Measurements from ENCODE around the gene PRDX1. TPM values are rescaled to one million over a fixed set of nuclear protein-coding genes. Genes with fewer than 3 reads are reported as not detected.
"Not testable (repeated sequence)": the region's sequence is repeated elsewhere in the genome, so short reads cannot be mapped to it uniquely, and the experiment has no call there.

Gene PRDX1
- total and polyA plus RNA-seq, 2 of the 13 experiments (the other 11 are each of a cell fraction or from before 2014, with no cell fraction given): 761 to 1,898 TPM

- FAIRE-seq; BruUV-seq (replicated peaks); CTCF ChIA-PET (ENCODE audit: low intra/inter-chr PET ratio, low total read pairs); H3K9ac ChIP-seq (ENCODE audit: insufficient read depth, low read depth, low read length); H3K9me3 ChIP-seq (ENCODE audit: low read length); intact Hi-C loops (cut with micrococcal nuclease; ENCODE audit: unreplicated experiment); in situ Hi-C loops (cut with HindIII; ENCODE audit: extremely low pct_ligation_motif_present, low pct_unique_long_range_greater_than_20kb); ATAC-seq; DNase-seq (ENCODE audit: low spot score); H2AFZ ChIP-seq (ENCODE audit: low read length); H3K27me3 ChIP-seq (ENCODE audit: control insufficient read depth in 1 of 2, insufficient read depth in 2 of 2, low read length in 2 of 2): not testable (repeated sequence)
- Histone ChIP-seq H3K79me2 (ENCODE audit: insufficient read depth, low read length) (peaks cover 70% of the 10 kb centered on the region), H3K4me1 (ENCODE audit: insufficient read depth, low read length) (peaks cover 76% of the 10 kb centered on the region), H4K20me1 (ENCODE audit: insufficient read depth, low read length) (peaks cover 58% of the 10 kb centered on the region), H3K4me3 (replicated peaks in 1 of 3; ENCODE audit: insufficient read depth in 1 of 3, low read depth in 2 of 3, low read length in 3 of 3) (peak overlapping the region in 1 of 3 experiments; percentile 18; a peak in 1 of 6 replicates), H3K4me2 (ENCODE audit: low read depth, low read length) (peak overlapping the region; percentile 77), H3K27ac (ENCODE audit: extremely low read length, insufficient read depth, low read length) (peak overlapping the region; percentile 20), H3K36me3 (replicated peaks in 1 of 2; ENCODE audit: control insufficient read depth in 1 of 2, insufficient read depth in 2 of 2, low read length in 2 of 2) (peaks cover 19 to 46% of the 10 kb centered on the region in 2 experiments)
- 88% methylated on average over 4 of the region's 4 CpGs for WGBS (ENCODE audit: low lambda C conversion rate)
- TF ChIP-seq ZNF768 (CRISPR knock-in tag; IDR thresholded peaks at IDR 0.05) (peak; percentile 82), ZNF770 (CRISPR knock-in tag; IDR thresholded peaks at IDR 0.05) (peak; percentile 82)
- POLR2A ChIA-PET: interaction anchor here (1.1 to 13.3 kb wide), 7 partner anchors 8 to 66 kb away, joined by 4 to 690 read pairs (median 11); partner anchors contain the start of genes AKR1A1, CCDC163, MMACHC and NASP
These were observed 3.3 kb downstream of the PRDX1 start for GRCh38 chr1:45518366-45518765.

GRCh38 chr1:45516465-45516864, 5.2 kb downstream of the PRDX1 start:
- Histone ChIP-seq H3K27ac (ENCODE audit: extremely low read length, insufficient read depth, low read length) (peak overlapping the region; percentile 18), H3K79me2 (ENCODE audit: insufficient read depth, low read length) (peaks cover 63% of the 10 kb centered on the region), H3K27me3 (ENCODE audit: control insufficient read depth in 1 of 2, insufficient read depth in 2 of 2, low read length in 2 of 2) (no peaks in the 10 kb centered on the region; a peak in 1 of 5 replicates), H3K4me2 (ENCODE audit: low read depth, low read length) (peak overlapping the region; percentile 43; the same call in 1 of the 2 replicates), H4K20me1 (ENCODE audit: insufficient read depth, low read length) (peaks cover 66% of the 10 kb centered on the region), H3K4me3 (replicated peaks in 1 of 3; ENCODE audit: insufficient read depth in 1 of 3, low read depth in 2 of 3, low read length in 3 of 3) (no peak overlapping the region; a peak in 1 of 6 replicates), H3K9me3 (ENCODE audit: low read length) (no peaks in the 10 kb centered on the region), H2AFZ (ENCODE audit: low read length) (no peak overlapping the region), H3K4me1 (ENCODE audit: insufficient read depth, low read length) (peaks cover 62% of the 10 kb centered on the region), H3K9ac (ENCODE audit: insufficient read depth, low read depth, low read length) (no peak overlapping the region), H3K36me3 (replicated peaks in 1 of 2; ENCODE audit: control insufficient read depth in 1 of 2, insufficient read depth in 2 of 2, low read length in 2 of 2) (peaks cover 23 to 63% of the 10 kb centered on the region in 2 experiments)
- FAIRE-seq (no peak), ATAC-seq (no peak), DNase-seq (ENCODE audit: low spot score) (no peak)
- ChIA-PET CTCF (ENCODE audit: low intra/inter-chr PET ratio, low total read pairs) (no interaction called here), POLR2A (interaction anchor here (1.1 to 13.3 kb wide), 5 partner anchors 8 to 177 kb away, joined by 3 to 690 read pairs (median 6); partner anchors contain the start of genes AKR1A1, CCDC163, MMACHC and TOE1)
- WGBS (ENCODE audit: low lambda C conversion rate): 94% methylated on average over 4 of the region's 4 CpGs
- in situ Hi-C loops (cut with HindIII; ENCODE audit: extremely low pct_ligation_motif_present, low pct_unique_long_range_greater_than_20kb): no loop called here
- intact Hi-C loops (cut with micrococcal nuclease; ENCODE audit: unreplicated experiment): no loop called here
- BruUV-seq (replicated peaks): no TSS peak
- TF ChIP-seq POLR2G (IDR thresholded peaks at IDR 0.05; ENCODE audit: low read depth, low read length) (0 out of 2 replicates have a peak, but pooled peaks have one; percentile 27), KAT8 (CRISPR knock-in tag; IDR thresholded peaks at IDR 0.05) (no peak)

All from HepG2 (cell line).